DMS153 treated with DMSO at 0.1 percent for 48 hours (cell line): ENCODE data around the gene MEF2A.
A peak's percentile ranks its signal among the peaks of the same experiment; 100 is the strongest.

ENCODE experiments used
- DNase-seq: peaks from one replicate; lab custom pipeline; 2025; ENCODE audit not compliant: unreplicated experiment; lab: John Stamatoyannopoulos, UW

The MEF2A gene

DNA sequence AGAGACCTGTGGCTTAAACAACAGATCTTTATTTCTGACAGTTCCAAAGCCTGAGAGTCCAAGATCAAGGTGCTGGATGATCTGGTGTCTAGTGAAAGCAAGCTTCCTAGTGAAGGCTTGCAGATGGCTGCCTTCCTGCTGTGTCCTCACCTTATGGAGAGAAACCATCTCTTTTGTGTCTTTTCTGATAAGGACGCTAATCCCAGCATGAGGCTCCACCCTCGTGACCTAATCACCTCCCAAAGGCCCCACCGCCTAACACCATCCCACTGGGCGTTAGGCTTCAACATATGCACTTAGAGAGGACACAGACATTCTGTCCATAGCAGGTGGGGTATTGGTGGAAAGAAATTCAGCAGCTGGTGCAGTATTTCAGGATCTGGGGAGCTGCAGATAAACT lies 187.3 kb downstream of the MEF2A start:
- no peak for DNase-seq

DNA sequence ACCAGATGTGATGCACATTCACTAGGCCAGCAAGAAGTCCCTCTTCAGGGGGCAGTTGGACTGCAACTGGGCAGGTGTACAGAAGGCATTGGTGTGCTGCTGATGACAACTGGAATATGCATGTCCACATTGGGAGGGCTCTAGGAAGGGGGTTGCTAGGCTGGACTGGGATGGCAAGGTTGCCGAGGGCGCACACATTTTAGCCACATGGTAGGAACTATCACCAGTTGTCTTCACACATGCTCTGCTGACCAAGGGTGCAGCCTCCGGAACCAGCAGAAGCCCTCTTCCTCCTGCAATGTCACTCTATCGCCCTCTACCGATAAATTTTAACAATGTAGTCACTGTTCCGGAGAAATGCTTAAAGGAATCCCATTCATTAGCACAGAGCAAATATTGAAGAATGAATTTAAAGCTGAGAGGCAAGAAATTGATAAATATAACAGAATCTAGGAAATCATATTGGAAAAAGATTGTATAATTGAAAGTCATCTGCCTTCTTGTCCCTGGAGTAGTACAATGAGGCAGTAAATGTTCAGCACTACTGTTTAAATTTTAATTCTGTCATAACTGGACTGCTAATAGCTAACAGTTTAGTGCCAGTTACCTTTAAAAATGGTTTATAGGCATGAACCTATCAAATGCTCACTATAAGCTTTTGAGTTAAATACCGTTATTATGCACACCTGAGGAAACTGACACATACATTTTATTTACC lies 190.1 kb downstream of the MEF2A start:
- peak; percentile 15 for DNase-seq

DNA sequence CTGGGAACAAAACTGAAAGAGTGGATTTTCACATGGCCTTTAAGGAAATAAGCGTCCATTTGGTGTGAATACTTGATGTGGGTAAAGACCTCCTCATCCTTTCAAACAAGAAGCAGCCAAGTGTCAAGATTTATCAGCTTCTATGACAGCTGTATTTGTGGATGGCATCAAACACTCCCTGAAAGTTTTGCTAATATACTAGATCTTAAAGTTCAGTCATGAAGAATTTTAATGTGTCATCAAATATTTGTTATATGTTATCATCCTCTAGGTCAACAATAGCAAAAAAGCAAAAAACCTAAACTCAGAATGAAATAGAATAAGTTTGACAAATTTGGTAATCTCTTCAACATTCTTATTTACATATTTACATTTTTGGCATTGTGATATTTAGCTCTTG lies 196.5 kb downstream of the MEF2A start:
- no peak for DNase-seq

DNA sequence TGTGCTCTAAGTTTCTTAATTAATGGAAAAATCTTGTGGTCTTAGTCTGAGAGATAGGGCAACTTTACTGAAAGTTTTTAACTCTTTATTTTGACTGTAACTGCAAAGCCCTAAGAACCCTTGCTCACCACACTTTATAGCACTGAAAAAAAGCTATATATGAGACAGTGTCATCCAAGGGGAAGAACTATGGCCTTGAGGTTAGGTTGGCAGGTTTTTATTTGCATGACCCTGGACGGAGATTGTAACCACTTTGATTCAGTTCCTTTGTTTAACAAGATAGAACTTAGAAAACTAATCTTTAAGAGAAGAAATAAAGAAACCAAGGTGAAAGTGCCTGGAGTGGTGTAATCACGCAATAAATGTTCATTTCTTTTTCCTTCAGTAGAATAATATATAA lies 198.0 kb downstream of the MEF2A start:
- no peak for DNase-seq

DNA sequence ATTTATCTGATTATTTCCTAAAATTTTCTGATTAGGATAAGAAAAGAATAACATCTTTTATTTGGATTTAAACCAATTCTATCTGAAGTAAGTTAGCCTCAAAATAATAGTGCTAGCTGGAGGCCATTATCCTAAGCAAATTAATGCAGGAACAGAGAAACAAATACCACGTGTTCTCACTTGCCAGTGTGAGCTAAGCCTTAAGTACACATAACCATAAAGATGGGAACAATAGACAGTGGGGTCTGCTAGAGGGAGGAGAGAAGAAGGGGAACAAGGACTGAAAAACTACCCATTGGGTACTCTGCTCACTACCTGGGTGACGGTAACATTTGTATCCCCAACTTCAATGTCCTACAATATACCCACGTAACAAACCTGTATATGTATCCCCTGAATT lies 198.7 kb downstream of the MEF2A start:
- no peak for DNase-seq
